OCI-LY1 (cell line): ENCODE measurements around the gene IFRD2.

Source experiments
- CTCF ChIP-seq: fragments of 200-600 bp; sonication (generic), shearing (Covaris generic); IDR thresholded peaks from 2 replicates; pipeline ENCODE4 v1.5.1; 2017; ENCODE audit warnings: mild to moderate bottlenecking, antibody characterized with exemption, low read length, moderate library complexity, mixed read lengths
- EZH2 ChIP-seq: fragments of 200-600 bp; sonication (generic), shearing (Covaris generic); IDR thresholded peaks from 2 replicates; pipeline ENCODE4 v1.8.0; 2017; ENCODE audit warnings: borderline replicate concordance, mixed run types, mild to moderate bottlenecking, antibody characterized with exemption, low read length, moderate library complexity, mixed read lengths

- TF ChIP-seq CTCF (no peak), EZH2 (no peak)
These were observed 5.2 kb upstream of the IFRD2 start for GRCh38 chr3:50297384-50297775.
